NCI-H748 (cell line): ENCODE results near the gene C19orf85.

Source experiments
- DNase-seq: peaks from one replicate; lab custom pipeline; 2025; ENCODE audit not compliant: unreplicated experiment; lab: John Stamatoyannopoulos, UW

Gene C19orf85

DNA sequence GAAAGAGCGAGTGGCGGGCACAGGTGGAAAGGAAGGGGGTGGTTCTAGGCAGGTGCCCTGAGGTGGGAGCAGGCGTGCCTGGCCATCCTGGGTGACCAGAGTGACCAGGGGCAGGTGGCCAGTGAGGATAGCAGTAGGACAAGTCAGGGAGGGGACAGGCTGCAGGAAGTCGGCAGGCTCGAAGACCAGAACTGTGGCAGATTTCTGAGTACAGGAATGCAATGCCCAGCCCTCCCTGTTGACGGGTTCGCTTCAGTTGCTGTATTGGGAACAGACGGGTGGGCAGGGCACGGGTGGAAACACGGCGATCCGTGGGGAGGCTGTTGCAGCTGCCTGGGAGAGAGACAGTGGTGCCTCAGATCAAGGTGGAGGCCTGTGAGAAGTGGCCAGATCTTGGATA, 13.8 kb upstream of the C19orf85 start:
- no peak for DNase-seq

DNA sequence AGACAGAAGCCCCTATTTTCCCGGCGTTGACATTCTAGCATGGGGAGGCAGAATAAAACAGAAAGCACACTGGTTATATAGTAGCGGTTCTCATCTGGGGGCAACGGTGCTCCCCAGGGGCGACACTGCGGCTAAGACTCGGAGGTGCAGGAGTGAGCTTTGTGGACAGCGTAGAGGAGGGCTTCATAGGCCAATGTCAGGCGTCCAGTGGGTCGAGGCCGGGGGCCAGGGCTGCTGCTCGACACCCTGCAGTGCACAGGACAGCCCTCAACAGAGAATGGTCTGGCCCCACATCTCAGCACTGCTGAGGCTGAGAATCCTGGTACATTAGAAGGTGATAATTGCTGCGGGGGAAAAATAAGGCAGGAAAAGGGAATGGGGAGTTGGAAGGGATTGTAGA, 13.4 kb upstream of the C19orf85 start:
- DNase-seq, result no peak

DNA sequence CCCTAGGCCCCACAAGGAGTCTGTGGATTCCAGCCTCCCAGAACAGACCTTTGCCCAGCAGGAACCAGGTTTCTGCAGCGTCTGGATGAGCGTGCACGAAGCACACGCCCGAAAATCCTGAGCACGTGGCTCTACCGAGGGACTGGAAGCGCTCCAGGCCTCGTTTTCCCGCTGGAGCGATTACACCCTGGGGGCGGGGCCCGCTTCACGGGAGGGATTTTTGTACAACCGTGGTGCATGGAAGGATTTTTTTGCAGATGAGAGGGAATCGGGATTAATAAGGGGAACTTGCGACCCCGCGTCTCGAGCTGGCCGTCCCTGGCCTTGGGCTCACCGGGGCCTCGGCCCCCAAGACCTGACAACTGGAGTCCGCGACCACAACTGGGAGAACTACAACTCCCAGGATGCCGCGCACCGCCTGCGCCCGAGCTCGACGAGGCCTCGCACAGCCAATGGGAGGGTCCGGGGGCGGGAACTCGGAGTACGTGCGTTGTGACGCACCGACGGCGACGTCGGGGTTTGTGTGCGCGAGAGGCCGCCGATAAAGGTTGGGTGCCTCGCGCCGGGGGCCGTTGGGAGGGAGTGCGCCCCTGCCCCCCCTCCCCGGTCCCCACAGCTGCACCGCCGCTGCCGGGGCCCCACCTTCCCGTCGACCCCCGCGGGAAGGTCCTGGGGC, 11.7 kb upstream of the C19orf85 start, which contains the start of gene ZNF628:
Gene ZNF628 (plus strand): TSS at position 518 of the 676 bp plus-strand sequence. CDS start 3,294 bp downstream, outside the sequence.
- DNase-seq, result peak; percentile 100

DNA sequence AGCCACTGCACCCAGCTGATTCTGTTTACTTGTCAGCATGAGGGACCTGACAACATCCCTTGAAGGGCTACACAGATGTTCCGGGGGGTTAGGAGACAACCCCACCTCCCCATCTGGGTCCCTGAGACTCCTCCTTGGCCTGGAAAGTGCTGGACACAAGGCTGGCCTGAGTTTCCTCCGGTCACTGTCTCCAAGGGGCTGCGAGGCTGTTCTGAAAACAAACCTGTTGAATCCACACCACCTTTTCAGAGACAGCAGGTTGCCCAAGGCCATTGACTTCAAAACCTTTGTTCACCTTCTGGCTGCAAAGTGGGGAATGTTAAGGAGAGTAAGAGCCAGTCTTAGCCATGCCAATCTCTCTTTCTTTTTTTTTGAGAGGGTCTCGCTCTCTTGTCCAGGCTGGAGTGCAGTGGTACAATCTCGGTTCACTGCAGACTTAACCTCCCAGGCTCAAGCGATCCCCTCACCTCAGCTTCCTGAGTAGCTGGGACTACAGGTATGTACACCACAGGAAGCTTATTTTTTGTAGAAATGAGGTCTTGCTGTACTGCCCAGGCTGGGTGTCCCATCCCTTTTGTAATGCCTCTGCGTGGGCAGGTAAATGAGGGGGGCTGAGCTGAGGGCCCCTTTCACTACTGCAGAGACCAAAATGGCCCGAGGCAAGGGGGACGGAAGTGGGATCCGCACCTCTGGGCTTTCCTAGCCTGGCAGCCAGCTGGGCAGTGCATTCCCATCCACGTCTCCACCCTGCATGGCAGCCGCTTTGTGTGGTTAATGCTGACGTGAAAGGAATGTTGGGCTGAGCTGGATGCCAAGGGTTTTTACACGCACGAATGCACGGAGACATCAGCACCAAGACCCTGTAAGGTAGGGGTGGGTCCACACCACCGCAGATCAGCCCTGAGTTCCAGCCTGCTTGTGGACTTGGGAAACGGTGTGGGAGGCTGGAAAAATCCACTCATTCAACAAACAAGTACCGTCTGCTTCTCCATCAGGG, 10.0 kb upstream of the C19orf85 start:
- DNase-seq, result no peak

DNA sequence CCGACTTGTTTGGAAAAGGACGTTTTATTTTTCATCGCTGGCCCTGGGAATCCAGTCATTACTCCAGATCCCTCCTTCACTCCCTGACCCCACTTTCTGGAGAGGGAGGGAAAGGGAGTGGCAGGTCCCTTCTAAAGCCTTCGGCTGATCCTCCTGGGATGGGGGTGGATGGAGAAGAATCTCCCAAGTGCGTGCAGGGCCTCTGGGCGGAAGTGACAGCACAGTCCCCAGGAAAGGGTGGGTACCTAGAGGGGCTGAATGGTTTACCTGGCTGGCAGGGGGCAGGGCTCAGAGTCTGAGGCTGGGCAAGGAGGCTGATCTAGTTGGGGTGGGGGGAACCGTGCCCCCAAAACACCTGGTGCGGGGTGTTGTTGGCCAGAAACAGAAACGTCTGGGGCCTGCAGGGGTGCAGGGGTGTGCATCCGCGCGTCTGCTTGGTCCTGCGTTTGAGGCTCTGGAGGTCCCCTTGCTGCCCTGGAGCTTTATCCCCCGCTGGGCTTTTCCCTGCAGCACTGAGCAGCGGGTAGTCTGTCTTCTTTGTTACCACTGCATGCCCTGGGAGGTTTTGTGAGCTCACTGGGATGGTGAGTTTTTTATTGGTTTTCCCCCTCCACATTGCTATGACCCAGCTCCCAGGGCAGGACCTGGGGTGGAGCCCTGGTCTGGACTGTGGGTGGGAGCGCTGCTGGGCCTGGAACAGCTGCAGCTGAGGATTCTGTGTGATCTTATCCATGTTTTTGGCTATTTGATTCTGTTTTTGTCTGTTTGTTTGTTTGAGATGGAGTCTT, 8.9 kb upstream of the C19orf85 start:
- no peak for DNase-seq

DNA sequence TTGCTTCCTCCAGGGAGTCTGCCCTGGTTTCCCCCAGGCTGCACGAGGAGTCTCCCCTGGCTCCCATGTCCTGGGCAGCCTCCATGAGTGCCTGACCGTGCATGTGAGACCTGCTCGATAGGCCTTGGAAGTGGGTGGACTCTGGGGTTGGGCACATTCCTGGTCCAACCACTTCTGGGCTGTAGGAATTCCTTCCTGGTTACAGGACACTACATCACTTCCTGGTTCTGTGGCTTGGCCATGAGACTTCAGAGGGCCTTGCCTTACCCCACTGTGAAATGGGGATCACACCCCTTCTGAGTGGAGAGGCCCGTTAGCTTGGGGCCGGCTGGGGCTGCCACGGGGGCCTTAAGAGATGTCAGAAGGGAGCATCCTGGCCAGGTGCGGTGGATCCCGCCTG, 7.9 kb upstream of the C19orf85 start:
- DNase-seq, result no peak

DNA sequence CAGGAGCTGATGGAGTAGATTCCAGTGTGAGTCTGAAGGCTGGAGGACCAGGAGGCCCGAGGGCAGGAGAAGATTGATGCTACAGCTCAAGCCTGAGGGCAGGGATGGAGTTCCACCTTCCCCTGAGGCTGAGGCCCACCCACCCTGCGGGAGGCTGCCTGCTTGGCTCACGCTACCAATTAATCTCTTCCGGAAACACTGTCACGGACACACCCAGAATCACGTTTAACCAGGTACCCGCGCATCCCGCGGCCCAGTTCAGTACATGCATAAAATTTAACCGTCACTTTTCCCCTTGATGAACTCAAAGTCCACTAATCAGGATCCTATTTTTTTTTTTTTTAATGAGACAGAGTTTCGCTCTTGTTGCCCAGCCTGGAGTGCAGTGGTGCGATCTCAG, 6.7 kb upstream of the C19orf85 start:
- DNase-seq, result peak; percentile 41

DNA sequence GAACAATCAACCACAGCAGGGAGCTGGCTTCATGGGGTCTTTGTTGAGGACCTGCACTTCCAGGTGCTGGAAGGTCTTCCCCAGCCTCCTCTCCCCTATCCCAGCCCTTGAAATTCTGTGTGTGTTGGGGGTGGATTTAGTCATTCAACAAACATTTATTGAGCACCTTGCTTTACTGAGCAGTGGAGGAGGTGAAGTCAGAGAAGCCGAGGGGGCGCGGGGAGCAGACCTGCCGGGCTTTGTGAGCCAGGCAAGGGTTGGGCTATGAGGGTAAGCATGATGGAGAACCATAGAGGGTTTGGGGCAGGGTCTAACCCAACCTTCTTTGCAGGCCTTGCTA, 3.5 kb upstream of the C19orf85 start:
- no peak for DNase-seq

DNA sequence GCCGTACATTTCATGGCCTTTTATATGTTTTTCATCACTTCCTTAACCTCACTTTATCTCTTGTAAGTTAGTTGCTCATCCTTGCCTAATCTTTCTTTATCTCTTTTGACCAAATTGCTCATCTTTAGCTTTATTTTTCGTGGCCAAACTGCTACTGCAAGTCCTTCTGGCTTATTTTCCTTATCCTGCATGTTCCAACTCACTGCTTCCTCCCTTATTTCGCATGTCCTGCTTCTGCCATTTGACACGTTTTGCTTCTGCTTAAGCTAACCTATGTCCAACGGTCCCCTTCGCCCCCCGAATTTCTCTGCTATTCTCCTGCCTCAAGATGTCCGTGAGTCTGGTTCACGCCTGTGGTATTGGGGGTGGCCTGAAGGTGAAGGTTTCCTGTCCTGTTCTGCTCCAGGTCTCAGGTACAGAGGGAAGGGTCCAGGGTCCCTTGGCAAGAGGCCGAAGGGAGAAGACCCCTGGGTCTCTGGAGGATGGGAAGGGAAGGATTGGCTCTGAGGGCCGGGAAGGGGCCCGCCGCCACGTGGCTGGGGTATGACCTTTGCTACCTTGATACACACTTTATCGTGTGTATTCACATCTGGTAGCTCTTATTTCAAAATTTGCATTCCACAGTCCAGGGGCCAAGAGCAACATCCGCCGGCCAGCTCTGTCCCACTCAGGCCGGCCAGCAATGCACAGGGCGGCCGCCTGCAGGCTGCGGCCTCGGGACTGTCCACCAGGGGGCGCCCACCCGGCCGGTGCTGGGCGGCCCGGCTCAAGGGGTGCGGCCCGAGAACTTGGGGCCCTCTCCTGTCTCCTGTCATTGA, 2.9 kb upstream of the C19orf85 start:
- DNase-seq, result peak; percentile 30

DNA sequence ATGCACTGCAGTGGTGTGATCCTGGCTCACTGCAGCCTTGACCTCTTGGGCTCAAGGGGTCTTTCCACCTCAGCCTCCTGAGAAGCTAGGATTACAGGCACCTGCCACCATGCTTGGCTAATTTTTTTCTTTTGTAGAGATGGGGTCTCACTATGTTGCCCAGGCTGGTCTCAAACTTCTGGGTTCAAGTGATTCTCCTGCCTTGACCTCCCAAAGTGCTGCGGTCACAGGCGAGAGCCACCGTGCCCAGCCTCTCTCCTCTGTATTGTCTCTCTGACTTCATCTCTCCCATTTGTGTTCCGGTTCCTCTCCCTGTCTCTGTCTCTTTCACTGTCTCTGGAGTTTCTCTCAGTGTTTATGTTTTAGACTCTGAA, 1.7 kb upstream of the C19orf85 start:
- no peak for DNase-seq

DNA sequence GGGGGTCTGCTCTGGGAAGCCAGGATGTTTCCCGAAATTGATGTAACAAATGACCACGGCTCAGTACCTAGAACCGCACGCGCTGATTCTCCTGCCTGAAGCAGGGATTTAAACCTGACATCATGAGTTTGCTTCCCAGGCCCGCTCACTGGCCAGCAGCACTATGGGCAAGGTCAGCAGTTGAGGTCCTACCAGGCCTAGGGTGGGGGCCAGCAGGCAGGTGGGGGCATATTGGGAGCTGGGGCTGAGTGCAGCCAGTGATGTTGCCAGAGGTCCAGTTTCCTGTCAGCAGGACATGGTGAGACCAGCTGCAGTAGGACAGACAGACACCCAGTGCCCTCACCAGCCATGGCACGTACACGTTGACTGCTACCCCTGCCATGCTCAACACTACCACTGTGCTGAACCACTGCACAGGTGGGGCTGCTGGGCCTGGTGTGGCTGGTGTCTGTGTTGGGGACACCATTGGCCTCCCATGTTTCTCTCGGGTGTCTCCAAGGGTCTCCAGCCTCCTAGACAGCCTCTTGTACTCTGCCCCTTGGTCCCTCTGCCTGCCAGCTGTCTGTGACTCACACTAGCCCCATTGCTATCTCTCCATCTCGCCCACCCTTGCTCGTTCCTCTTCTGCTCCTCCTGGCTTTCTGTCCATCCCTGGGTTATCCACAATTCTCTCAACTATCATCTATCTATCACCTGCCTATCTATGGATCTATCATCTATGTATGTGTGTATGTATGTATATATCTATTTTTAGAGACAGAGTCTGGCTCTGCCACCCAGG, 1.1 kb upstream of the C19orf85 start:
- DNase-seq, result no peak

DNA sequence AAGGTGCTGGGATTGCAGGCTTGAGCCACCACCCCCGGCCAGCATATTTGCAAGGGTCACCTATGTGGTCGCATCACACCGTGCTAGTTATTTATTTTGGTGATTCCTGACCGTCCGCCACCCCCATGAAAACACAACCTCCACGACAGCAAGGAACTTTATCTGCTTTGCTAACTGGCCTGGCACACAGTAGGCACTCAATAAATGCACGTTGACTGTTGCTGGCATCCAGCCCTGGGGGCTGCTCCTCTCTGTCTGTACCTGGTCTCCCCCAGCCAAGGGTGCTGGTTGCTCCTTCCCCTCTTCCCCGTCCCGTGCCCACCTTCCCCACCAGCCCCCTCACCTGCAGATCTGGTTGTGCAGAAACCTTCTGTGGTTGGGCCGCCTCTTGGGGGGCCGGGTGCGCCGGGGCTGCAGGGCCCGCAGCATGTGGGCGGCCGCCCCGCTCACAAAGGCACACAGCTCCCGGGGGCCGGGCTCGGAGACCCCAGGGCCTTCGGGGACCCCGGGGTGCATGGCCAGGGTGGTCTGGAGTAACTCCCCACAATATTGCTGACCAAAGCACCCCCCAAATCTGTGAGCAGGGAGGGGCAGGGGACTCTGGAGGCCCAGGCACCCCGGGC, 401 bp downstream of the C19orf85 start:
- no peak for DNase-seq

DNA sequence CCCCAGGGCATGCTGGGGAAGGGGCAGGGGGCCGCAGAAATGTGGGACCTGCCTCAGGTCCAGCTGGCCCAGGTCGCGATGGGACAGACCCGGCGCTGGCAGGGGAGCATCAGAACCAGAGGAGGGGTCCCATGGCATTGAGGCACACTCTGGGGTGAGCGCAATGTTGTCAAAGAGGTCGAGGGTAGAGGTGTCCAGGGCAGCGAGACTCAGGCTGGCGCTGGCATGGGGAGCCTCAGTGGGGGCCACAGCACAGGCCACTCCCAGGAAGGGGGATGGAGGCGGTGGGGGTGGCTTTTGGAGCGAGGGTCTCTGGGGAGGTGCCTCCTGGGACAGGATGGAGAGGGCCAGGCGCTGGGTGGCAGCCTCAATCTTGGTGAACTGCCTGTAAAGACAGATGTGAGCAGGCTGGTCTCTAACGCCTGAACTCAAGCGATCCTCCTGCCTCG, 944 bp downstream of the C19orf85 start:
- DNase-seq, result no peak

DNA sequence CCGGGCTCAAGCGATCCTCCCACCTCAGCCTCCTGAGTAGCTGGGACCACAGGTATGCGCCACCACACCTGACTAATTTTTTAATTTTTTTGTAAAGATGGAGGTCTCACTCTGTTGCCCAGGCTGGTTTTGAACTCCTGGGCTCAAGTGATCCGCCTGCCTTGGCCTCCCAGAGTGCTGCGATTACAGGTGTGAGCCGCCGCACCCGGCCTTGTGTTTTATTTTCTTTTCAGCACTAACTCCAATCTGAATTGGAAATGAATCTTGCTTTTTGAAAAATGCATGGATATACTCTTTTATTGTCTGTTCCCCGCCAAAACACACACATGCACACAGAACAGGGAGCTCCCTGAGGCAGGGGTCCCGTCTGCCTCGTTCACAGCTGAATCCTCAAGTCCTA, 1.8 kb downstream of the C19orf85 start:
- no peak for DNase-seq

DNA sequence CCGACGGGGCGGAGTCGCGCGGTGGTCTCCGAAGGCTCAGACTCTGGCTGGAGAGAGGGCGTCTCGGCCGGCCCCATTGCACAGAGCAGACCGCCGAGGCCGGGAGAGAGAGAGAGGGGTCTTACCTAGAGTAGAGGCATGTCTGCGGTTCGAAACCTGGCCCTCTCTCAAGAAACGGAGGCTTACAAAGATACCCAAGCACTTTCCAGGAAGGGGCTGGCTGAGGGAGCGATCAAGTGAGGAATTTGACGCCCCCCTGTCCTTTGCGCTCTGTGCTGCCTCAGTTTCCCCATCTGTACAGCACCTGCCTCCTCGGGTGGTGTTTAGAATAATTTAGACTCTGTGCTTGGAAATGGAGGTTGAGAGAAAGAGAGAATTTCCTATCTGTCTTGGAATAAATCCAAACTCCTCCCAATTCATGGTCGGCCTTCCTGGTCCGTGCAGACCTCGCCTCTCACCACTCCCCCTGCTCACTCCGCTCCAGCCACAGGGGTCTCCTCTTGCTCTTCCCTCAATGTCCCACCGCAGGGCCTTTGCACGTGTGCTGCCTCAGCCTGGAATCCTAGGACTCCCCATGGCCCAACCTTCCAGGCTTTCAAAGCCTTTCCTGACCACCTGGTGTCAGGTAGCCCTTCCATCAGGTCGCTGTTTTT, 2.5 kb downstream of the C19orf85 start:
- peak; percentile 49 for DNase-seq

DNA sequence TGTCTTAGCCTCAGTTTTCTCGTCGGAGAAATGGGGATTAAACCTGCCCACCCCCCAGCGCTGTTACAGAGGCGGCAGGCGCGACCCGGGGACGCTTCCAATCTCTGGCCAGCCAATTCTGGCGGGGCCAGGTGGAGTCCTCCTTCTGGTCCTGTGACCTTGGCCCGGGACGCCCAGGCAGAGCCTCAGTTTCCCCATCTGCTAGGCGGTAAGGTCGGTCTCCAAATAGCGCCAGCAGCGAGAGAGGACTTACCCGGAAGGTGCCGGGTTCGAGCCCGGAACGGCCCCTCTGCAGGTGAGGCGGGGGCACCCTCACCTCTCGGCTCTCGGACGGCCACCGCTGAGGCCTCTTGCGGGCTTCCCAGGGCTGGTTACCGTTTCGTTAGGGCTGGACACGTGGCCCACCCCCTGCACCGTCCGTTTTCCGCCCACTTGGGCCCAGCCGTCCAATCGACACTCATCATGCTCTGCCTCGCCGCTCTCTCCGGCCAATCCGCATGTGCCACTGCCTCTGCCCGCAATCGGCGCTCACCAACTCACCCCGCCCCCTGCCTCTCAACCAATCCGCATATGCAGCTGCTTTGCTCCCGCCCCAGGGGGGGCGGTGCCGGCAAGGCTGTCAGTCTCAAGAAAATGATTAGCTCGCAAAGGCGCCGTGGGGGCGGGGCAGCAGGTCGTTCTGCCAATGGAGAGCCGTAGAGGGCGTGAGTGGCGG, 3.1 kb downstream of the C19orf85 start, which contains the start of gene ISOC2:
Gene ISOC2 (minus strand): TSS at position 384 of the 715 bp plus-strand sequence. CDS start 5,156 bp downstream, outside the sequence.
- peak; percentile 100 for DNase-seq

DNA sequence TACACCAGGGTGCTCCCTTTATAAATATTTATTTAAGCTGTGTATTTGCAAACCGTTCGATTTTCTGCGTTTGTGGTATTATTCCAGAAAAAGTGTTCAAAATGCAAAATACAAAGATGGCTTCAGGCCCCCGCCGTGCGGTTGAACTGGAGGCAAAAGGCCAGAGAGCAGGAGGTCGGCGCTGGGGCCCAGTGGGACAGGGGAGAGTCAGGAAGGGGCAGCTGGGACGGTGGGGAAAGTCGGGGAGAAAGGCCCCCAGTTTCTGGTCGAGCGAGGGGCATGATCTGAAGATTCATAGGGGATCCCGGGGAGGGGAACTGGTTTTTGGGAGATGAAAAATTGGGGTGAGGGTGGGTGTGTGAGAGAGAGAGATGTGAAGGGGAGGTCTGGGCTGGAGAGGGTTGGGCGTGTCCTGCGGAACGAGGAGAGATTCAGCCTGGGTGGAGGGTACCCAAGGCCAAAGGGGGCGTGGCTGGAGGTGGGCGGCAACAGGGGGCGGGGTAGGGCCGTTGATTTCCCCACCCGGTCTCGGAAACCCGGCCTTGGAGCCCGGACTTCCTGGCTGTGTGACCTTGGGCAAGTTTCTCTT, 3.8 kb downstream of the C19orf85 start:
- DNase-seq, result peak; percentile 93
